HepG2 (cell line): ENCODE measurements around the gene HES6. TPM values are rescaled to one million over a fixed set of nuclear protein-coding genes. Genes with fewer than 3 reads are reported as not detected.

Source experiments
- AHDC1 ChIP-seq: sonication (generic); formaldehyde crosslinking; IDR thresholded peaks from 2 replicates; pipeline ENCODE4 v1.5.1; 2020; ENCODE audit warnings: mild to moderate bottlenecking, missing genetic modification reagents, borderline replicate concordance
- BRCA1 ChIP-seq: sonication (generic); formaldehyde crosslinking; IDR thresholded peaks from 2 replicates; pipeline ENCODE4 v1.4.0; 2020; ENCODE audit warnings: missing genetic modification reagents
- DDIT3 ChIP-seq: sonication (generic); formaldehyde crosslinking; IDR thresholded peaks from 2 replicates; pipeline ENCODE4 v1.4.0; 2020; ENCODE audit warnings: mild to moderate bottlenecking, missing genetic modification reagents
- DNMT1 ChIP-seq: sonication (generic); formaldehyde crosslinking; IDR thresholded peaks from 2 replicates; pipeline ENCODE4 v1.5.1; 2020; ENCODE audit warnings: mild to moderate bottlenecking, missing genetic modification reagents
- EEA1 ChIP-seq: sonication (generic); formaldehyde crosslinking; IDR thresholded peaks from 2 replicates; pipeline ENCODE4 v1.5.1; 2020; ENCODE audit warnings: mild to moderate bottlenecking, missing genetic modification reagents, borderline replicate concordance
- EED ChIP-seq: sonication (generic); formaldehyde crosslinking; IDR thresholded peaks from 2 replicates; pipeline ENCODE4 v1.5.0; 2020; ENCODE audit warnings: mild to moderate bottlenecking, missing genetic modification reagents
- GATAD2A ChIP-seq: IDR thresholded peaks from 2 replicates; pipeline ENCODE4 v1.6.1; 2016
- KDM5A ChIP-seq: fragments of 200-600 bp; sonication (generic); IDR thresholded peaks from 2 replicates; pipeline ENCODE4 v1.7.0; 2018; ENCODE audit warnings: antibody characterized with exemption, mild to moderate bottlenecking, low read length, borderline replicate concordance
- LCORL ChIP-seq, 2 experiments: fragments of 450-650 bp in 1 of 2; sonication (generic) in 1 of 2; formaldehyde crosslinking in 1 of 2; IDR thresholded peaks; 2 replicates each; pipeline versions ENCODE4 v1.5.0 to v1.6.1; 2017 to 2020; ENCODE audit warnings: antibody characterized with exemption in 1 of 2, missing genetic modification reagents in 1 of 2
- NFIC ChIP-seq: IDR thresholded peaks from 2 replicates; pipeline ENCODE4 v1.6.1; 2012; ENCODE audit warnings: mild to moderate bottlenecking, low read length, inconsistent platforms
- SALL2 ChIP-seq: sonication (generic); formaldehyde crosslinking; IDR thresholded peaks from 2 replicates; pipeline ENCODE4 v1.8.1; 2023; ENCODE audit warnings: mild to moderate bottlenecking, missing genetic modification reagents, inconsistent platforms
- SIN3B ChIP-seq: fragments of 150-350 bp; IDR thresholded peaks from 2 replicates; pipeline ENCODE4 v1.6.1; 2014; ENCODE audit warnings: low read length
- TBL1XR1 ChIP-seq: fragments of 150-350 bp; IDR thresholded peaks from 2 replicates; pipeline ENCODE4 v1.6.1; 2014; ENCODE audit warnings: borderline replicate concordance, low read length; ENCODE audit not compliant: partially characterized antibody
- TCF7 ChIP-seq: sonication (generic); IDR thresholded peaks from 2 replicates; pipeline ENCODE4 v1.6.1; 2016; ENCODE audit warnings: antibody characterized with exemption, low read depth
- TGIF2 ChIP-seq: IDR thresholded peaks from 2 replicates; pipeline ENCODE4 v1.6.1; 2016; ENCODE audit warnings: control low read depth, missing compliant biosample characterization
- THYN1 ChIP-seq: sonication (generic); formaldehyde crosslinking; IDR thresholded peaks from 2 replicates; pipeline ENCODE4 v1.8.1; 2023; ENCODE audit warnings: low read depth, mild to moderate bottlenecking, moderate library complexity, missing genetic modification reagents, borderline replicate concordance
- TOPORS ChIP-seq: sonication (generic); formaldehyde crosslinking; IDR thresholded peaks from 2 replicates; pipeline ENCODE4 v1.8.0; 2023; ENCODE audit warnings: mild to moderate bottlenecking, missing genetic modification reagents
- U2AF2 ChIP-seq: fragments of 200-400 bp; formaldehyde crosslinking; IDR thresholded peaks from 2 replicates; pipeline ENCODE4 v1.6.1; 2017; ENCODE audit warnings: low read depth, mild to moderate bottlenecking, low read length
- ZBTB7B ChIP-seq: sonication (generic); formaldehyde crosslinking; IDR thresholded peaks from 2 replicates; pipeline ENCODE4 v1.4.0; 2020; ENCODE audit warnings: missing genetic modification reagents
- ZFAT ChIP-seq: sonication (generic); formaldehyde crosslinking; conservative IDR thresholded peaks from 2 replicates; pipeline ENCODE4 v1.8.1; 2023; ENCODE audit warnings: missing genetic modification reagents, inconsistent platforms
- ZFP82 ChIP-seq: sonication (generic); formaldehyde crosslinking; IDR thresholded peaks from 2 replicates; pipeline ENCODE4 v1.5.1; 2020; ENCODE audit warnings: mild to moderate bottlenecking, missing genetic modification reagents, borderline replicate concordance
- ZNF484 ChIP-seq: sonication (generic); formaldehyde crosslinking; IDR thresholded peaks from 2 replicates; pipeline ENCODE4 v1.5.1; 2020; ENCODE audit warnings: mild to moderate bottlenecking, low read depth, missing genetic modification reagents, borderline replicate concordance
- ZNF510 ChIP-seq: sonication (generic); formaldehyde crosslinking; IDR thresholded peaks from 2 replicates; pipeline ENCODE4 v1.4.0; 2020; ENCODE audit warnings: low read depth, mild to moderate bottlenecking, missing genetic modification reagents
- ZNF552 ChIP-seq: sonication (generic); formaldehyde crosslinking; IDR thresholded peaks from 2 replicates; pipeline ENCODE4 v1.9.0; 2022; ENCODE audit warnings: missing genetic modification reagents, mild to moderate bottlenecking, borderline replicate concordance
- ZNF841 ChIP-seq: sonication (generic); formaldehyde crosslinking; IDR thresholded peaks from 2 replicates; pipeline ENCODE4 v1.8.1; 2023; ENCODE audit warnings: missing genetic modification reagents, borderline replicate concordance
- polyA plus RNA-seq, 8 experiments: library from polyadenylated mRNA; depleted of rRNA in 3 of 8; stranded (reverse) in 7 of 8; unstranded in 1 of 8; fragments of >200 nt; fragmentation: Illumina TruSeq in 4 of 8; extraction: Trizol in 4 of 8; gene quantifications; 2 replicates each; pipeline versions ENCODE4 v1.2.1 to v1.2.3, GENCODE V29; 2011 to 2016; ENCODE audit warnings: low read depth in 4 of 8, missing spikeins in 1 of 8, mixed read lengths in 1 of 8; ENCODE audit not compliant: insufficient read depth in 1 of 8
- total RNA-seq, 5 experiments: library from RNA; depleted of rRNA; stranded (reverse); fragments of >200 nt; fragmentation: Illumina TruSeq; extraction: Trizol; gene quantifications; 2 replicates each; pipeline ENCODE4 v1.2.3, GENCODE V29; 2016; ENCODE audit warnings: low read depth in 1 of 5

The HES6 gene
- total and polyA plus RNA-seq, 2 of the 13 experiments (the other 11 are each of a cell fraction or from before 2014, with no cell fraction given): 19.5 to 82.8 TPM

GRCh38 chr2:238238766-238239542 is 884 bp downstream of the HES6 start (continued):
- TF ChIP-seq AHDC1: peak; percentile 65; the same call in 1 of the 2 replicates
- TF ChIP-seq ZNF552 (CRISPR knock-in tag): peak; percentile 99
- no peak for TF ChIP-seq TBL1XR1
- peak; percentile 93; the same call in 1 of the 2 replicates for TF ChIP-seq ZNF484 (CRISPR knock-in tag)
- TF ChIP-seq ZBTB7B: peak; percentile 51; the same call in 1 of the 2 replicates
- no peak for TF ChIP-seq SIN3B
- TF ChIP-seq U2AF2: no peak
- peak; percentile 93 for TF ChIP-seq ZNF841 (CRISPR knock-in tag)
- TF ChIP-seq TGIF2: peak; percentile 82; the same call in 1 of the 2 replicates
- no peak for TF ChIP-seq LCORL (IDR thresholded peaks at IDR 0.05)
- no peak for TF ChIP-seq LCORL (CRISPR knock-in tag; IDR thresholded peaks at IDR 0.05)
- TF ChIP-seq TCF7: no peak
- TF ChIP-seq BRCA1 (CRISPR knock-in tag): peak; percentile 95
- TF ChIP-seq THYN1 (CRISPR knock-in tag): 0 out of 2 replicates have a peak, but pooled peaks have one; percentile 62
- TF ChIP-seq ZNF510: no peak
- no peak for TF ChIP-seq NFIC
- TF ChIP-seq KDM5A: no peak
- TF ChIP-seq SALL2: peak; percentile 88; the same call in 1 of the 2 replicates
- TF ChIP-seq DDIT3 (CRISPR knock-in tag): no peak
- TF ChIP-seq DNMT1 (CRISPR knock-in tag): peak; percentile 99
- peak; percentile 91; the same call in 1 of the 2 replicates for TF ChIP-seq TOPORS (CRISPR knock-in tag)
- TF ChIP-seq ZFP82: peak; percentile 81; the same call in 1 of the 2 replicates
- TF ChIP-seq EEA1: peak; percentile 99
- TF ChIP-seq GATAD2A (CRISPR knock-in tag): peak; percentile 65
- peak; percentile 96 for TF ChIP-seq ZFAT (CRISPR knock-in tag)
- TF ChIP-seq EED (CRISPR knock-in tag): peak; percentile 99
